ENCODE measurements around the gene UPK3BL1. TPM values are rescaled to one million over a fixed set of nuclear protein-coding genes. Genes with fewer than 3 reads are reported as not detected.

Gene UPK3BL1
- total RNA-seq, 4 donors from 2014 or later: 20.2 to 92.0 (median 48.2) TPM

Small RNA genes within 50 kb of the gene (small RNA-seq; reads per million reads assigned to genes)
- gene AC105052.3: 0 reads per million in 4 donors
- 0 reads per million in 4 donors for gene UPK3BL1

Other genes starting within 250 kb of the UPK3BL1 start
- 10 to 100 TPM; 24.8 to 97.3 (median 33.6) TPM for gene PRKRIP1, start 246.4 kb downstream of the UPK3BL1 start, total RNA-seq
- gene ORAI2, start 209.2 kb downstream of the UPK3BL1 start, total RNA-seq: 10 to 100 TPM in 2 of 4 donors, 1 to 10 TPM in 2; 3.1 to 99.9 (median 11.0) TPM
- 10 to 100 TPM in 2 of 4 donors, 1 to 10 TPM in 2; 1.8 to 21.3 (median 14.0) TPM for gene ALKBH4, start 177.9 kb downstream of the UPK3BL1 start, total RNA-seq
- 10 to 100 TPM; 15.7 to 45.6 (median 18.4) TPM for gene LRWD1, start 177.8 kb downstream of the UPK3BL1 start, total RNA-seq
- gene POLR2J, start 163.9 kb downstream of the UPK3BL1 start, total RNA-seq: 10 to 100 TPM in 2 of 4 donors, 1 to 10 TPM in 2; 5.4 to 30.3 (median 15.0) TPM
- 10 to 100 TPM; 10.9 to 41.9 (median 19.8) TPM for gene RASA4B, start 125.0 kb downstream of the UPK3BL1 start, total RNA-seq
- 100 to 1,000 TPM in 1 of 4 donors, 10 to 100 TPM in 2, 1 to 10 TPM in 1; 7.8 to 116 (median 30.4) TPM for gene UPK3BL2, start 99.1 kb downstream of the UPK3BL1 start, total RNA-seq
- gene SPDYE2, start 91.6 kb downstream of the UPK3BL1 start, total RNA-seq: not detected
- gene POLR2J3, start 70.2 kb downstream of the UPK3BL1 start, total RNA-seq: 10 to 100 TPM; 29.8 to 51.3 (median 34.2) TPM
- 10 to 100 TPM; 10.9 to 97.3 (median 30.7) TPM for gene RASA4, start 26.0 kb downstream of the UPK3BL1 start, total RNA-seq
- not detected for gene SPDYE2B, start 7.5 kb upstream of the UPK3BL1 start, total RNA-seq
- 1 to 10 TPM; 1.1 to 6.7 (median 5.2) TPM for gene POLR2J2, start 28.9 kb upstream of the UPK3BL1 start, total RNA-seq
- gene FAM185A, start 106.2 kb upstream of the UPK3BL1 start, total RNA-seq: 10 to 100 TPM; 12.7 to 20.2 (median 17.4) TPM